WI38 (cell line): Measurements from ENCODE around the gene ZBTB1.

Experiments
- H3K4me3 ChIP-seq: 2 replicates; pipeline ENCODE4 v1.5.1; 2011; ENCODE audit warnings: low read depth, mild to moderate bottlenecking, control low read depth, low read length
- CTCF ChIP-seq: IDR thresholded peaks from 2 replicates; pipeline ENCODE4 v1.5.1; 2012; ENCODE audit warnings: low read depth, mild to moderate bottlenecking, control low read depth, low read length

ZBTB1 gene, protein sequence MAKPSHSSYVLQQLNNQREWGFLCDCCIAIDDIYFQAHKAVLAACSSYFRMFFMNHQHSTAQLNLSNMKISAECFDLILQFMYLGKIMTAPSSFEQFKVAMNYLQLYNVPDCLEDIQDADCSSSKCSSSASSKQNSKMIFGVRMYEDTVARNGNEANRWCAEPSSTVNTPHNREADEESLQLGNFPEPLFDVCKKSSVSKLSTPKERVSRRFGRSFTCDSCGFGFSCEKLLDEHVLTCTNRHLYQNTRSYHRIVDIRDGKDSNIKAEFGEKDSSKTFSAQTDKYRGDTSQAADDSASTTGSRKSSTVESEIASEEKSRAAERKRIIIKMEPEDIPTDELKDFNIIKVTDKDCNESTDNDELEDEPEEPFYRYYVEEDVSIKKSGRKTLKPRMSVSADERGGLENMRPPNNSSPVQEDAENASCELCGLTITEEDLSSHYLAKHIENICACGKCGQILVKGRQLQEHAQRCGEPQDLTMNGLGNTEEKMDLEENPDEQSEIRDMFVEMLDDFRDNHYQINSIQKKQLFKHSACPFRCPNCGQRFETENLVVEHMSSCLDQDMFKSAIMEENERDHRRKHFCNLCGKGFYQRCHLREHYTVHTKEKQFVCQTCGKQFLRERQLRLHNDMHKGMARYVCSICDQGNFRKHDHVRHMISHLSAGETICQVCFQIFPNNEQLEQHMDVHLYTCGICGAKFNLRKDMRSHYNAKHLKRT

DNA sequence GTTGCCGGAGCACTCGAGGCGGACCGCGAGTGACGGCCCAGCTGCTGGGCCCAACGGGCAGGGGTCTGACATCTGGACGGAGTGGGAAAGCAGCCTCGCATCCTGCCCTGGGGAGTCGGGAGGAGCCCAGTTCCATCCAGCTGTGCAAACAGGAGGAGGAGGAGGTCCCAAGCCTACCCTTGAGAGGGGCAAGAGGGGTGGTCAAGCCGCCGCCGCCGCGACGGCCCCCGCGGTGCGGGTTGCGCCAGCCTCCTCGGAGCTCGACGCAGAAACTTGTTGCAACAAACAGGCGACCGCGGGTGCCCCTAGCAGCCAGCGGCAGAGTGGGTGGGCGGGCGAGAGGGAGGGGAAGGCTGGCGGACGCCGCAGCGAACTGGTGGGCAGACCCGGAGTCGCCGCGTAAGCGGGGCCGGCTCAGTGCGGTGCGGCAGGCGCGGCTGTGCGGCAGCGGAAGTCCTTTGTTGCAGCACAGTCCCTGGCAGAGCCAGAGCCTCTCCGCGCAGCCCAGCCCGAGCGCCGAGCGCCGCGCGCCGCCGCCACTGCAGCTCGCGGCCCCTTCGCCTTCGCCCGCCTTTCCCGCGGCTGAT lies at the start of gene ZBTB1:
ZBTB1 (plus strand) TSS at position 461 of the 587 bp plus-strand sequence. CDS start 16,735 bp downstream, outside the sequence.
- peak within 1 kb of the TSS; percentile 72 for H3K4me3 ChIP-seq
- no peak for TF ChIP-seq CTCF

DNA sequence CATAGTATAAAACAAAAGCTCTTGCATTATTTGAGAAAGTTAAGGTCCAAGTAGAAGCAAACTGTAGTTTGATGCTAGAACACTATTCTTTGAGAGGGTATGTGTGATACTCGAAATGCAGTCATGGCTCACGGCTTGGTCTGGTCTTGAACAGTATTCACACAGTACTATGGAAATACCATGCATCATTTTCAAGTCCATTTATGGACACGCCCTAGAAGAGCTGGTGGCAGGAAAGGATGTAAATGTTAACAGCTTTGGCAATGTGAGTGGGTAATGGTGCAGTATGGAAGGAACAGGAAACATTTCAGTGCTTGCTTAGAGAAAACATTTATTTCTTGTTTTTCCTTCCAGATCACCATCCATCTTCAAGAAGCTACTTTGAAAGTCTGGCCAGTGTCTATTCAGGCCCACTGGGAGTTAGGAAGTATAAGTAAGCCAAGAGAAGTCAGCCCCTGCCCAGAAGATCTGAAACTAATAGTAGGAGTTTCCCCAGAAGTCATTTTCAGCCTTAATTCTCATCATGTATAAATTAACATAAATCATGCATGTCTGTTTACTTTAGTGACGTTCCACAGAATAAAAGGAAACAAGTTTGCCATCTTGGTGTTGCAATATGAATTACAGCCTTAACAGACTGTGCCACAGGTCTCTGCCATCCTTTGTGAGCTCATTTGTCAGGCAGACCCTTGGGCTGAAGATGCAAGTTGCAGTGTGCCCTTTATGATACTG lies 45.0 kb upstream of the ZBTB1 start:
- no peak overlapping the region for H3K4me3 ChIP-seq
- no peak for TF ChIP-seq CTCF

- H3K4me3 ChIP-seq, result no peak overlapping the region
- no peak for TF ChIP-seq CTCF
Measured at GRCh38 chr14:64461221-64461620, 43.3 kb upstream of the ZBTB1 start.

GRCh38 chr14:64463195-64463594 lies 41.4 kb upstream of the ZBTB1 start:
- no peak for TF ChIP-seq CTCF
- H3K4me3 ChIP-seq, result no peak overlapping the region

DNA sequence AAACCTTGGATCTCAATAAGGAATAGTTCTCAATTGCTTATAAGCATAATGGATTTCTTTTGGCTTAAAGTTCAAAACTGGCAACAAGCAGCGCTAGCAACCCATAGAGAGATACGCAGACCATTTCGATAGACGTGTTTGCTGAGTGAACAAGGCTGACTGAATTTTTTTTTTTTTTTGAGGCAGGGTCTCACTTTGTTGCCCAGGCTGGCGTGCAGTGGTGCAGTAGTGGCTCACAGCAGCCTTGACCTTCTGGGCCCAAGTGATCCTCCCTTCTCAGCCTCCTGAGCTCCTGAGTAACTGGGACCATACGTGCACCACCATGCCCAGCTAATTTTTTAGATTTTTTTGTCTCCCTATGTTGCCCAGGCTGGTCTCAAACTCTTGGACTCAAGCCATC lies 40.7 kb upstream of the ZBTB1 start:
- H3K4me3 ChIP-seq, result no peak overlapping the region
- TF ChIP-seq CTCF, result no peak

GRCh38 chr14:64464651-64465050 lies 39.9 kb upstream of the ZBTB1 start:
- TF ChIP-seq CTCF, result no peak
- H3K4me3 ChIP-seq, result peak overlapping the region; percentile 66
